H1 (cell line): ENCODE measurements around the gene LSM11.

Experiments
- POLR2A ChIP-seq, 2 experiments: IDR thresholded peaks; 1 replicate in 1 of 2; 2 replicates in 1 of 2; pipeline ENCODE4 v1.6.1; 2011; ENCODE audit warnings: low read depth in 2 of 2, low read length in 2 of 2, mild to moderate bottlenecking in 2 of 2; ENCODE audit errors: control extremely low read depth in 1 of 2
- RBBP5 ChIP-seq: IDR thresholded peaks from 2 replicates; pipeline ENCODE4 v1.7.1; 2012; ENCODE audit warnings: low read depth, mild to moderate bottlenecking, inconsistent platforms, low read length, moderate library complexity, borderline replicate concordance
- SIN3A ChIP-seq, 2 experiments: IDR thresholded peaks in 1 of 2; conservative IDR thresholded peaks in 1 of 2; 2 replicates each; pipeline ENCODE4 v1.6.1; 2011 to 2012; ENCODE audit warnings: low read length in 2 of 2, improper control_type of control experiment in 1 of 2, low read depth in 1 of 2, mild to moderate bottlenecking in 1 of 2
- USF2 ChIP-seq: IDR thresholded peaks from 2 replicates; pipeline ENCODE4 v1.6.1; 2011; ENCODE audit warnings: low read length, improper control_type of control experiment

GRCh38 chr5:157731272-157732129, 12.0 kb upstream of the LSM11 start, which contains the start of gene THG1L:
- TF ChIP-seq RBBP5 (no peak; the same call in 1 of the 2 replicates), SIN3A (conservative IDR thresholded peaks at IDR 0.05 in 1 of 2, IDR thresholded peaks at IDR 0.05 in 1 of 2; ENCODE audit: low read depth in 1 of 2, low read length in 2 of 2) (peak in 1 of 2 experiments; percentile 64; a peak in 1 of 4 replicates), POLR2A (IDR thresholded peaks at IDR 0.05; ENCODE audit: control extremely low read depth in 1 of 2, low read depth in 2 of 2, low read length in 2 of 2) (peak; percentile 93 to 97), USF2 (no peak)
